Large intestine (tissue), 3 donors: Measurements from ENCODE around the gene GSN. TPM values are rescaled to one million over a fixed set of nuclear protein-coding genes. Genes with fewer than 3 reads are reported as not detected.

Experiments used
- DNase-seq, 2 donors: peaks; one replicate each; pipeline versions ENCODE4 v3.0.0 to v3.0.0-alpha.2; 2013
- H3K27ac ChIP-seq: one replicate; pipeline ENCODE4 v1.5.1; 2013; ENCODE audit warnings: low read length
- H3K27me3 ChIP-seq: 2 replicates; pipeline ENCODE4 v1.6.1; 2013; ENCODE audit warnings: low read length; ENCODE audit not compliant: control insufficient read depth, insufficient read depth
- H3K36me3 ChIP-seq: 2 replicates; pipeline ENCODE4 v1.6.1; 2013; ENCODE audit warnings: low read length; ENCODE audit not compliant: control insufficient read depth, insufficient read depth
- H3K4me1 ChIP-seq: one replicate; pipeline ENCODE4 v1.6.1; 2013; ENCODE audit warnings: low read length; ENCODE audit not compliant: control insufficient read depth, insufficient read depth
- H3K4me3 ChIP-seq: one replicate; pipeline ENCODE4 v1.5.1; 2013; ENCODE audit warnings: low read length
- H3K9me3 ChIP-seq: one replicate; pipeline ENCODE4 v1.6.1; 2013; ENCODE audit warnings: mild to moderate bottlenecking, low read depth, low read length, moderate library complexity; ENCODE audit not compliant: control insufficient read depth
- WGBS: methylation state at CpG from one replicate; pipeline ENCODE4 v1.1.5; 2013; ENCODE audit warnings: low lambda C conversion rate; ENCODE audit not compliant: insufficient coverage; 5-methylcytosine and 5-hydroxymethylcytosine counted together
- polyA plus RNA-seq: library from polyadenylated mRNA; unstranded; fragments of 120-200 nt; gene quantifications from one replicate; pipeline ENCODE4 v1.2.1, GENCODE V29; 2013

GSN gene
- polyA plus RNA-seq, 1 donor = 195 TPM

DNA sequence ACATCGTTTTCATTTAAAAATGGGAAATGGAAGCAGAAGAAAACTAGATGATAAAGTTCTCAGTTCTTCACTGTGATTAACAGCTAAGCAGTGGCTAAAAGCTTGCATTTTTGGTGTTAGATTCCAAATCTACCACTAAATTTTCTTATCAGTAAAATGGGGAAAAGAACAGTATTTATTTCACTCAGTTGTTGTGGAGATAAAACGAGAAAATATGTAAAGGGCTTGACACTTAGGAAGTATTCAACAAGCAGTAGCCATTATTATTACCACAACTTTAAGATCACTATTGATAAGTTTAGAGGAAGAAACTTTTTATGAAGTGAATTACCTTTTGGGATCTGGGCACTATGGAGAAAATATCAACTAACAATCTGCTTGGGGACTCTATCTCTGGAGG lies 97.6 kb downstream of the GSN start:
- Histone ChIP-seq H3K36me3 (no peaks in the 10 kb centered on the region), H3K4me3 (no peak overlapping the region), H3K27ac (no peak overlapping the region), H3K9me3 (peaks cover 2% of the 10 kb centered on the region), H3K27me3 (no peaks in the 10 kb centered on the region), H3K4me1 (peaks cover 28% of the 10 kb centered on the region)
- WGBS = 86% methylated on average over 2 of the region's 2 CpGs
- no peak for DNase-seq

DNA sequence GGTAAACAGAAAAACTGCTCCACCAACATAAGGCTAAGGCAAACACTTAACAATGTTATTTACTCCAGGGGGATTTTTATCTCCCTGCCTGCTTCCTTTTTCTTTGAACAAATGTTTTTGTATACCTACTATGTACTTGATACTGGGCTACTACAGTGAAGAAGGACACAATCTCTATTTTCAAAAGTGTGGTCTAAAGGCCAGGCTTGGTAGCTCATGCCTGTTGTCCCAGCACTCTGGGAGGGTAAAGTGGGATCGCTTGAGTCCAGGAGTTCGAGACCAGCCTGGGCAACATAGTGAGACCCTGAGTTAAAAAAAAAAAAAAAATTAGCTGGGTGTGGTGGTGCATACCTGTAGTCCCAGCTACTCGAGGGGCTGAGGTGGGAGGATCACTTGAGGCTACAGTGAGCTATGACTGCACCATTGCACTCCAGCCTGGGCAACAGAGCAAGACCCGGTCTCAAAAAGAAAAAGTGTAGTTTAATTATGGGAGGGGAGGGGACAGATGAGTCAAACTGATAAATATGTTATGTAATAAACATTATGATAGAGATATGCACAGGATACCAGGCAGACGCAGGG lies 98.7 kb downstream of the GSN start:
- H3K36me3 ChIP-seq = no peaks in the 10 kb centered on the region
- H3K4me3 ChIP-seq = no peak overlapping the region
- H3K27me3 ChIP-seq = no peaks in the 10 kb centered on the region
- no peak for DNase-seq
- 40% methylated on average over 1 of the region's 5 CpGs for WGBS
- H3K4me1 ChIP-seq = peaks cover 31% of the 10 kb centered on the region
- peaks cover 2% of the 10 kb centered on the region for H3K9me3 ChIP-seq
- no peak overlapping the region for H3K27ac ChIP-seq

DNA sequence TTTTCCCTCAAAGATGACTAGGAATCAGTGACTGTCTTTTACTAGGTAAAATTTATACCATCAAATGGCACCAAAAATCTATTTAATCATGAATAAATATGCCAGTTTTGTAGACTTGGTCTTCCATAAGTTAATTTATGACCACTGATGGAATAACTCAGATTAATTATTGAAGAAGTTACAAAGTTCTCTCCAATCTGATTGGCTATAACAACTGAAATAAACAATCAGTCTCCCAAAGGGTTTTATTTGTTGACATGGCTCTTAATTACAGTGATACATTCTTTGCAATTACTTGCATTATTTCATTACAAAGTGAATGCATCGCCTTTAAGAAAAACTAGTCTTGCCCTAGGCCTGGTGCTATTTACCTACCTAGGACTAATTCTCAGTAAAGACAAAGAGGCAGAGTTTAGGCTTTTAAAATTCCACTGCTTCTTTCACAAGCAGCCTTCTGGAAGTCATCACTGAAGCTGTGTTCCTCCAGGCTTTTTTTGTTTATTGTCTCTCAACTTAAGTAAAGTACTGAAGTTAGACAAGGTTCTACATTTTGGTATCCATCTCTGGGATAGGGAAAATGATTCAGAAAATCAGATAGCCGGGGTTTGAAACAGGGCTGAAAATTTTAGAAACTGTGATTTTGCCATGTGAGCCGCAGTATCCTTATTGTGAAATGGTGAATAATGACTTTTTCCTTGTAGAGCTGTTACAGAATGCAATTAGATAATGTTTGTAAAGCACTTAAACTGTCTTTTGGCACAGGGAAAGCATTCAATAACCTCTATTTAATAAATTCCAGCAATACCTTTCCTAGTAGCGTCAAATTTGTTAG lies 99.6 kb downstream of the GSN start:
- Histone ChIP-seq H3K9me3 (peaks cover 2% of the 10 kb centered on the region), H3K27me3 (no peaks in the 10 kb centered on the region), H3K27ac (peak overlapping the region; percentile 61), H3K4me3 (peak overlapping the region; percentile 13), H3K4me1 (peaks cover 35% of the 10 kb centered on the region), H3K36me3 (no peaks in the 10 kb centered on the region)
- 0% methylated on average over 1 of the region's 4 CpGs for WGBS
- DNase-seq = peak in 1 of 2 donors; percentile 28

DNA sequence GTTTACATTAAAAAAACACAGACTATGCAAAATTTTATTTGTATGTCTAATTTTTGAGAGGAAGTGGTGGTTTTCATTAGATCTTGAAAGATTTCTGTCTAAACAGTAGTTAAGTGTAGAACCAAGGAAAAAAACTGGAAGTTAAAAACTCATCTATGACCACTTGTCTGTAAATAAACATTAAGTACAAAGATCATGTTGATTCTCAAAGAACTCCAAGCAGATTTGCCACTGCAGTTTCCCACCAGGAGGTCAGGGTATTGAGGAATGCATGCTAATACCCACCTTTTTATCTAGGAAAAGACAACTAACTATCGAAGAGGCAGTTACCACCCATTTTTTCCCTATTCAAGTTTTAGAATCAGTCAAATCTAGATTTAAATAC lies 100.2 kb downstream of the GSN start:
- H3K27me3 ChIP-seq = no peaks in the 10 kb centered on the region
- H3K9me3 ChIP-seq = peaks cover 2% of the 10 kb centered on the region
- H3K4me1 ChIP-seq = peaks cover 38% of the 10 kb centered on the region
- H3K36me3 ChIP-seq = no peaks in the 10 kb centered on the region
- peak overlapping the region; percentile 61 for H3K27ac ChIP-seq
- WGBS = no CpG with 5 or more reads among the region's 1 CpG
- peak overlapping the region; percentile 13 for H3K4me3 ChIP-seq
- DNase-seq = peak in 1 of 2 donors; percentile 46

DNA sequence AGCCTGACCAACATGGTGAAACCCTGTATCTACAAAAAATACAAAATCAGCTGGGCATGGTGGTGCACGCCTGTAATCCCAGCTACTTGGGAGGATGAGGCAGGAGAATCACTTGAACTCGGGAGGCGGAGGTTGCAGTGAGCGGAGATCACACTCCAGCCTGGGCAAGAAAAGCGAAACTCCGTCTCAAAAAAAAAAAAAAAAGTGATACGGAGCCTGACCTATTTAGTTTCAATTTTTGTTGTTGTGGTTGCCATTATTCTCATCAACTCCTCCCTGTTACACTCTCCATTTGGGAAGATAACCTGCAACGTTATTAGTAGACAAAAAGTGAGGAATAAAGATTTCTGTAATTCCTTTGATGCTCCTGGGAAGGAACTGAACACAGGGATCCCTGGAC lies 100.8 kb downstream of the GSN start:
- no CpG with 5 or more reads among the region's 8 CpGs for WGBS
- Histone ChIP-seq H3K9me3 (peaks cover 2% of the 10 kb centered on the region), H3K4me3 (peak overlapping the region; percentile 85), H3K36me3 (no peaks in the 10 kb centered on the region), H3K4me1 (peaks cover 40% of the 10 kb centered on the region), H3K27me3 (no peaks in the 10 kb centered on the region), H3K27ac (peak overlapping the region; percentile 33)
- DNase-seq = no peak

GRCh38 chr9:121369595-121370265 lies 101.8 kb downstream of the GSN start, which contains the start of gene STOM:
Gene STOM (minus strand): TSS chr9:121370250. CDS start chr9:121370187, 63 bp downstream.
- no CpG with 5 or more reads among the region's 52 CpGs for WGBS
- Histone ChIP-seq H3K27me3 (no peaks in the 10 kb centered on the region), H3K27ac (peak within 1 kb of the TSS; percentile 79), H3K36me3 (no peaks in the 10 kb centered on the region), H3K4me1 (peaks cover 40% of the 10 kb centered on the region), H3K9me3 (peaks cover 2% of the 10 kb centered on the region), H3K4me3 (peak within 1 kb of the TSS; percentile 85)
- DNase-seq = peak; percentile 73 to 81

- no CpG with 5 or more reads among the region's 4 CpGs for WGBS
- DNase-seq = no peak
- H3K4me1 ChIP-seq = peaks cover 40% of the 10 kb centered on the region
Measured at GRCh38 chr9:121371495-121372061, 103.6 kb downstream of the GSN start.

DNA sequence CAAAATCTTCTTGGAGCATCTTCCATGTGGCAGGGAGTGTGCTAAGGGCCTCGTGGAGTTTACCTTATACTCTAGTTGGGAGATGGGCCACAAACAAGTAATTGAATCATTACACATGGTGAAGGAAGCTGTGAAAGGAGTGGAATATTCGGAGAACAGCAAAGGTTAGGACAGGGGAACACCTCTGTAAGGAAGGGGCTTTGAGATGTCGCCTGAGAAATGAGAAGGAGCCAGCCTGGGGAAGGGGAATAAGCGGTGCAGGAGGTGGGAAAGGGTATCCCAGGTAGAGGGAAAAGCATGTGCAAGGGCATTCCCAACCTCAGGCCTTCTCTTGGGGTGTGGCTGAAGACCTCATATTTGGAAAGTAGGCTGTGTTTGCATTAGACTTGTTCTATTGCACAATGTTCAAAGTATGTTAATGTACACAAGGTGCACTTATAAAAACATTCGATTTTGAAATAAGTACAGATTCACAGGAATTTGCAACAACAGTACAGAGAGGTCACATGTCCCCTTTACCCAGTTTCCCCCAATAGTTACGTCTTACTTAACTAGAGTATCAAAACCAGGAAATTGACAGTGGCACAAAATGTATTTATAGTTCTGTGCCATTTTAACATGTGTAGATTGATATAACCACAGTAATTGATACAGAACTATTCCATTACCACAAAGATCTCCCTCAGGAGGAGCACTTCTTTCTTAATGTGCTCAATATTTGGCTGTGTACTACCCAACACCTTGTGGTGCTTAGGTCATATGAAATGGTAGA lies 104.5 kb downstream of the GSN start:
- Histone ChIP-seq H3K27me3 (no peaks in the 10 kb centered on the region), H3K4me1 (peaks cover 31% of the 10 kb centered on the region), H3K27ac (peak overlapping the region; percentile 63), H3K4me3 (no peak overlapping the region), H3K9me3 (peaks cover 2% of the 10 kb centered on the region), H3K36me3 (no peaks in the 10 kb centered on the region)
- WGBS = 86% methylated on average over 1 of the region's 6 CpGs
- peak in 1 of 2 donors; percentile 72 for DNase-seq

More at GRCh38 chr9:121371495-121372061, 103.6 kb downstream of the GSN start:
- H3K27ac ChIP-seq = no peak overlapping the region
- peaks cover 2% of the 10 kb centered on the region for H3K9me3 ChIP-seq
- no peak overlapping the region for H3K4me3 ChIP-seq
- H3K36me3 ChIP-seq = no peaks in the 10 kb centered on the region
- H3K27me3 ChIP-seq = no peaks in the 10 kb centered on the region

GRCh38 chr9:121373011-121373729 lies 105.2 kb downstream of the GSN start:
- Histone ChIP-seq H3K4me1 (peaks cover 27% of the 10 kb centered on the region), H3K9me3 (peaks cover 2% of the 10 kb centered on the region), H3K27ac (peak overlapping the region; percentile 63), H3K27me3 (no peaks in the 10 kb centered on the region), H3K36me3 (no peaks in the 10 kb centered on the region), H3K4me3 (no peak overlapping the region)
- WGBS = no CpG with 5 or more reads among the region's 5 CpGs
- peak in 1 of 2 donors; percentile 41 for DNase-seq
